Activated CD8-positive, alpha-beta memory T cell treated with anti-CD3 and anti-CD28 coated beads, Interleukin-2, amount 50 U/mL, for 24 hours (primary cell): Measurements from ENCODE around the gene ZNF117.
"Not testable (repeated sequence)": the region's sequence is repeated elsewhere in the genome, so short reads cannot be mapped to it uniquely, and the experiment has no call there.

Experiments
- DNase-seq: peaks from one replicate; pipeline ENCODE4 v3.0.0-alpha.2; 2020; ENCODE audit errors: extremely low read depth

Gene ZNF117

DNA sequence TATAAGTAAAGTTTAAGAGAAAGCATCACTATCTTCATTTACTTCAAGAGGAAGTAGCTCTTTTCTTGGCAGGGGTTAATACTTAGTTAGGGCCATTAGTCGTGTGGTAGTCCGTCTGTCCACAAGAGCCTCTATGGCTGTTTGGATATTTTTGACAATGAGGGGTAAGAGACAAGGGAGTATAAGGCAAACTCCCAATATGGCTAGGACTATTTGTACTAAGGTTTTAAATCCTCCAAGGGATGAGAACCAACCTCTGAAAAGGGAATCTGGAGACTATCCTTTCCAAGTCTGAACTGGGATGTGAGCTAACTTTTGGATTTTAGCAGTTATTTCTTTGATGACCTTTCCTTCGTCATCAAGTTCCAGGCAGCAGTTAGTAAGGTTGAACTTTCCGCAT, at the start of gene ZNF117:
ZNF117 (minus strand) TSS at position 101 of the 400 bp plus-strand sequence.
- DNase-seq, result no peak

DNA sequence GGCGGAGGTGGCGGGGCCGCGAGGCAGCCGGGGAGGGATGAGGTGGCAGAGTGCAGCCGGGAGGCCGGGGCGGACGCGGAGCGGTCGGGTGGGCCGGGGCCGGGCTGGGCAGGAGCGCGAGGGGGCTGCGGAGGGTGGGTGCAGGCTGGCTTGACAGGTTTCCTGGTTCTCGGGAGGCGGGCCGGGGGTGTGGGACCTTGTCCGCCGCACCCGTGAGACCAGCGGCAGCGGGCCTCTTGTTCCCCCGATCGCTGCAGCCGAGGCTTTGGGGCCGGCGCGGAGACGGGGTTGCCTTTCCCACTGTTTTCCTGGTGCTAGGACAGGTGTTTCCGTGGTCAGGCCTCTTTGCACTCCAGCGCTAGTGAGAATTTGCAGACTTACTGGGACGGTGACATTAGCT, 47.9 kb upstream of the ZNF117 start:
- DNase-seq, result not testable (repeated sequence)

DNA sequence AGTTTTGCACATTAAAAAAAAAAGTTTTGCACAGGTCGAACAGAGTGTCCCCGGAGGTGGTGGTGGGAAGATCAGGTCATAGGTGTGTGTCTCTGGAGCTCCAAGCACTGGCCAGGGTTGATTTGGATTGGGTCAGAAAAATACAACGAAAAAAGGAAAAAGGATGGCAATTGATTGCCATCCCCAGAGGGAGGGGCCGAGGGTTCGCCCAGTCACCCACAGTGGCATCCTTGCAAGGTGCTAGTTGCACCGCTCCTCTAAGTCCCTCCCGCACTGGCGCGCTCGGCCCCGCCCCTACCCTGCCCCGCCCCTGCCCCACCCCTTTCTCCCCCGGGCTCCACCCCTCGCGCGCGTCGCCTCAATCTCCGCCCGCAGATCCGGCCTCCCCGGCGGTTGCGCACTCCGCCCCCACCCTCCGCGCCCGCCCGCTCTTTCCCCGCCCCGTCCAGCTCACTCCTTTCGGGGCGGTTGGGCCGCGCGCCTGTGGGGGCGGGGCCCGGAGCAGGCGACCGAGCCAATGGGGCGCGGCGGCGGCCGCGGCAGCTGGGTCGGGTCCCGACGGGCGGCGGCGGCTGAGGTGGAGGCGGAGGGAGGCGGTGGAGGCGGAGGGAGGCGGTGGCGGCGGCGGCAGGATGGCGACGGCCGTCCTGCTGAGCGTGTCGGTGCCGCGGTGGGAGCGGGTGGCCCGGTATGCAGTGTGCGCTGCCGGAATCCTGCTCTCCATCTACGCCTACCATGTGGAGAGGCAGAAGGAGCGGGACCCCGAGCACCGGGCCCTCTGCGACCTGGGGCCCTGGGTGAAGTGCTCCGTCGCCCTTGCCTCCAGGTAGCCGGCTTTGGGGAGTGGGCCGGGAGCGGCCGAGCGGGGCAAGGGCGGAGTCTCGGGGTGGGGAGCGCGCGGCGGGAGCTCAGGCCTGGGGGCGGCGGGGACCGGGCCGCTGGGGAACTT, 47.2 kb upstream of the ZNF117 start:
- peak; percentile 77 for DNase-seq

DNA sequence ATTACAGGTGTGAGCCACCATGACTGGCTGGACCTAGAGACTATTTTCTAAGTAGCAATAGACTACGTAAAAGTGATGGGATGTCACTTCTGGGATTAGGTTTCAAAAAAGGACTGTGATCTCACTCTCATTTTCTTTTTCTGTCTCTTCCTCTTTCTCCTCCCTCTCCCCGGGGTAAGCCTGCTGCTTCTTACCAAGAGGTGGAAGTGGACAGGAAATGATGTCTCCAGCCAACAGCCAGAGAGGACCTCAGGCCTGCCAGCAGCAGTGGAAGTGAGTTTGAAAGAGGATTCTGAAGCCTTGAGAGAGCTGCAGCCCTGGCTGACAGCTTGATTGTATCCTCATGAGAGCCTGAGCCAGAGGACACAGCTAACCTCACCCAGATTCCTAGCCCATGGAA, 45.7 kb upstream of the ZNF117 start:
- DNase-seq, result not testable (repeated sequence)

DNA sequence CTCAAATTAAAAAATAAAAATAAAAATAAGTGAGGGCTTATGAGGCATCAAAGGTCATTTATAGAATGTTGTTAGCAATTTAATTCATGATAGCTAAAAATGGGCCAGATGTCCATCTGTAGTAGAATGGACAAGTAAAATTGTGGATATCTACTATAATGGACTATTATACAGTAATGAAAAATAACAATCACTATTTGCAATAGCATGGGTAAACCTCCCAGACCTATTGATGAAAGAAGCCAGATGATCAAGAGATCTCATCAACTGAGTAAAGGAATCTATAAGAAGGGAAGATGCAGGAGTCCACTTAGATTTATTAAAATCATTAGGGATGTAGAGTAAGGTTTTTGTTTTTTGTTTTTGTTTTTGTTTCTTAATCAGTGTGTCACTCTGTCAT, 44.6 kb upstream of the ZNF117 start:
- not testable (repeated sequence) for DNase-seq

DNA sequence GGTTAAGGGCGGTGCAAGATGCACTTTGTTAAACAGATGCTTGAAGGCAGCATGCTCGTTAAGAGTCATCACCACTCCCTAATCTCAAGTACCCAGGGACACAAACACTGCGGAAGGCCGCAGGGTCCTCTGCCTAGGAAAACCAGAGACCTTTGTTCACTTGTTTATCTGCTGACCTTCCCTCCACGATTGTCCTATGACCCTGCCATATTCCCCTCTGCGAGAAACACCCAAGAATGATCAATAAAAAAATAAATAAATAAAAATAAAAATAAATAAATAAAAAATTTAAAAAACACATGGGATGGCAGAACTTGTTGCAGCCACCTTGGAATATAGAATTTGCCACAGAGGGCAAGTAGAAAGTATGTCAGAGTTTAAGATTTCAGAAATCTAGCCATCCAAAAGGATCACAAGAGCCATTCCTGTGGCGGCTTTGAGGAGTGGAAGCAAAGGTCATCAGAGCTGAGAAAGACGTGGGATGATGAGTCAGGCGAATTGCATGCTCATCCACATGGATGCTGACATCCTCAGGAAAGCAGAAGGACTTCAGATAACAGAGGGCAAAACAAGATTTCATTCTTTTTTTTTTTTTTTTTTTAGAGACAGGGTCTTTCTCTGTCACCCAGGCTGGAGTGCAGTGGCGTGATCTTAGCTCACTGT, 43.4 kb upstream of the ZNF117 start:
- DNase-seq, result not testable (repeated sequence)

DNA sequence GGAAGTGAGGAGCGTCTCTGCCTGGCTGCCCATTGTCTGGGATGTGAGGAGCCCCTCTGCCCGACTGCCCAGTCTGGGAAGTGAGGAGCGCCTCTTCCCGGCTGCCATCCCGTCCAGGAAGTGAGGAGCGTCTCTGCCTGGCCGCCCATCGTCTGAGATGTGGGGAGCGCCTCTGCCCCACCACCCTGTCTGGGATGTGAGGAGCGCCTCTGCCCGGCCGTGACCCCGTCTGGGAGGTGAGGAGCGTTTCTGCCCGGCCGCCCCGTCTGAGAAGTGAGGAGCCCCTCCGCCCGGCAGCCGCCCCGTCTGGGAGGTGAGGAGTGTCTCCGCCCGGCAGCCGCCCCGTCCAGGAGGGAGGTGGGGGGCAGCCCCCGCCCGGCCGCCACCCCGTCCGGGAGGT, 42.6 kb upstream of the ZNF117 start:
- DNase-seq, result not testable (repeated sequence)

DNA sequence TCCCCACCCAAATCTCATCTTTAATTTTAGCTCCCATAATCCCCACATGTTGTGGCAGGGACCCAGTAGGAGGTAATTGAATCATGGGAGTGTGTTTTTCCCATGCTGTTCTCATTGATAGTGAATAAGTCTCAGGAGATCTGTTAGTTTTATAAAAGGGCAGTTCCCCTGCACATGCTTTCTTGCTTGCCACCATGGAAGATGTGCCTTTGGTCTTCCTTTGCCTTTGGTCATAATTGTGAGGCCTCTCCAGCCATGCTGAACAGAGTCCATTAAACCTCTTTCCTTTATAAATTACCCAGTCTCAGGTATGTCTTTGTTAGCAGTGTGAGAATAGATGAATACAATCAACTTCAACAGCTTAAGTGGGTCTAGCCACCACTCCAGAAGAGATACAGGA, 34.2 kb upstream of the ZNF117 start:
- DNase-seq, result not testable (repeated sequence)

DNA sequence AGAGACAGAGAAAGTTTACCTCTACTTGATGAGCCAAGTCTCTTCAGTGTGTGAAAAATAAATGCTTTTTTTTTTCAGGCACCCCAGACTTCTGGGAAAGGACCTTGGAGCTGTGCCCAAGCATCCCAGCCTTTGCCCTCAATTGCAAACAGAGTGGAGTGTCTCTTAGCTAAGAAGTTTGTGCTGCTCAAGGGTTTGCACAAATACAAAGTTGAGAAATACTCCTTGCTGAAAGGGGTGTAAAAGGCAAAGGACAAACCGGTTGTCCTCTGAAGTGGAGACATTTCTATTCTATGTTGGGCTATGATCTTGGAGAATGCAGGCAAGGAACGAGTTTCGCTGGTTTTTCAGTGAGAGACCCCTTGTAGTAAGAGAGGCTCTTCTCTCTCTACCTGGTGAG, 30.1 kb upstream of the ZNF117 start:
- not testable (repeated sequence) for DNase-seq

DNA sequence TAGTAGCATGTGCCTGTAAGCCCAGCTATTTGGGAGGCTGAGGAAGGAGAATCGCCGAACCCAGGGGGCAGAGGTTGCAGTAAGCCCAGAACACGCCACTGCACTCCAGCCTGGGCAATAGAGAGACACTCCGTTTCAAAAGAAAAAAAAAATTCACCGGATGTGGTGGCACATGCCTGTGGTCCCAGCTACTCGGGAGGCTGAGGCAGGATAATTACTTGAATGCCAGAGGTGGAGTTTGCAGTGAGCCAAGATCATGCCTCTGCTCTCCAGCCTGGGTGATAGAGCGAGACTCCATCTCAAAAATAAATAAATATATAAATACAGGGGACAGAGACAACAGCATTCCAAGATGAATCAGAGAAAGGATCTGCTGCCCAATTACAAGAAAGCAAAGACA, 19.0 kb upstream of the ZNF117 start:
- not testable (repeated sequence) for DNase-seq

DNA sequence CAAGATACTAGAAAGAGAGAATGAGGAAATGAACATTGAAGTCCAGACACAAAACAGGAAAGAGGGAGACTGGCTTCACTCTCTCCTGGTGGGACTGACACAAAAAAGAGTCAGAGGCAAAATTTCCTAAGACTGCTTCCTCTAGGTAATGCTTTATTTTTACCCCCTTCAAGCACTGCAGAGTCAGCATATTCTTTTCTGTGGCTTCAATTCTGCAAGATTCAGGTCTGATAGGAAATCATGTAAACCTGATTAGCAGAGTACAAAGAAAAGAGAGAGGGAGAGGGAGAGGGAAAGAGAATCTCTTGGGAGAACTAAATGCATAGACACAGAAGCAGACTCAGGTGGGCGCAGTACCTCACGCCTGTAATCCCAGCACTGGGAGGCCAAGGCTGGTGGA, 18.6 kb upstream of the ZNF117 start:
- DNase-seq, result not testable (repeated sequence)

DNA sequence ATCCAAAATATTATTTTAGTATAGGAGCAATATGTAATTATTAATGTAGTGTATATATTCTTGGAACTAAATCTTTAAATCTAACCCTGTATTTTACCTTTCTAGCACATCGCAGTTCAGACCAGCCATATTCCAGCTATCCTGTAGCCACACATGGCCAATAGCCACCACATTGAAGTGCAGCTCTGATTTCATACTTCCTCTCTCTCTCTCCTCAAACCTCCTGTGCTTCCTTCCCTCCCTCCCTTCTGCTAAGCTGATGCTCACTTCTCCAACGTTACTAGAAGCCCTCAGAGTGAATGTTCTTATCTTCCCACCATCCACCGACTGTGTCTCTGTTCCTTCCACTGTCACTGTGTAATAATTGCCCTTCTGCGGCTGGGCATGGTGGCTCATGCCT, 16.2 kb upstream of the ZNF117 start:
- DNase-seq, result not testable (repeated sequence)

DNA sequence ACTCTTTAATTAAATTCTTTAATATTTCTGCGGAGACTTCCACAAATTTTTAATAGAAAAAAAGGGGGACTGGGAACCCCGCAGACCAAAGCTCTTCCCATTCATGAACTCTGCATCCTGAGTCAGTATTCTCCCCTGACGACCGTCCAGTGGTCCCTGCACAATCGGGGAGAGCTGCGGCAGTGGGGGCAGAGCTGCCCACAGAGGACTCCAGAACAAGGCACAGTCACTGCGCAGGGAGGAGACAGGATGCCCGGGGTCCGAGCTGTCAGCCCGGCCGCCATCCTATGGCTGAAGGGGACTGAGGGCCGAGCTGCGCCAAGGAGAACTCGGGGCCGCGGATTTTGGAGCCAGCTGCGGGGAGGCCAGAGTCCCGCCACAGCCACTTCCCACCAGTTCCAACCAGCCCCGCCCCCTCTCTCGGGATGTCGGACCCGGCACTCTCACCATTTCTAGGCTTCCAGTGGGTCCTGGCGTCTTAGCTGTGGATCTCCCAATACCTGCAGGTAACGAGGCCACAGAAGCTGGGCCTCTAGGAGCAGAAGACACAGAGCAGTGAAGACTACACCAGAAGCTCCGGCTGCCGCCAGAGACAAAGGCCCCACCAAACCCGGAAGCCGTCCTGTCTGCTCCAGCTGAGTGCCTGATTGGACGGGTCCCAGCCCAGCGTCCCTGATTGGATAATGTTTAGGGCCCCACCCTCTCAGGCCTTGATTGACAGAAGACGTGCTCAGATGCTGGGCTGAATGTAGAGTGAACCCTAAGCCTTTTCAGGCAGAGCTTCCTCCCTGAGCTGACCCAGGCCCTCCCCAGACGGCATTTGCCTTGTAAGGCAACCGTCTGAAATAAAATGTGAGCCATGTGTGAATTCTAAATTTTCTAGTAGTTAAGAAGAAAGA, 15.5 kb upstream of the ZNF117 start, which contains the start of gene ERV3-1:
ERV3-1 (minus strand) TSS at position 594 of the 899 bp plus-strand sequence. CDS start 13,661 bp downstream, outside the sequence.
- peak; percentile 89 for DNase-seq

DNA sequence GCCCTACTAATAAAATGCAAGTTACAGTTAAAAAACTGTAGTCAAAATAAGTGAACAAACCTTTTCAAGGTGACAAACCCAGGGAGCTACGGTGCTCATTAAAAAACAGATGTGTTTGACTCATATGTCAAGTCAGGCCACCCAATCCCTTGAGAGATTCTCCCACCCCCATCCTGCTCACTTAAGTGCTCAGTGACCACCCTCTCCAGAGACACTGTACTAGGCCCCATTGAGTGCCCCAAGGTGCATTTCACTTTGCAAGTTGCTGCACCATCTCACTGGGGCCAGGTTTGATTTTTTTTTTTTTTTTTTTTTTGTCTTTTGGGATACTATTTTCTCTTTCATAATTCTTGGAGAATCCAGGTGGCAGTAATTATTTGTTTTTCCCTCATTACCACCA, 13.7 kb upstream of the ZNF117 start:
- no peak for DNase-seq

DNA sequence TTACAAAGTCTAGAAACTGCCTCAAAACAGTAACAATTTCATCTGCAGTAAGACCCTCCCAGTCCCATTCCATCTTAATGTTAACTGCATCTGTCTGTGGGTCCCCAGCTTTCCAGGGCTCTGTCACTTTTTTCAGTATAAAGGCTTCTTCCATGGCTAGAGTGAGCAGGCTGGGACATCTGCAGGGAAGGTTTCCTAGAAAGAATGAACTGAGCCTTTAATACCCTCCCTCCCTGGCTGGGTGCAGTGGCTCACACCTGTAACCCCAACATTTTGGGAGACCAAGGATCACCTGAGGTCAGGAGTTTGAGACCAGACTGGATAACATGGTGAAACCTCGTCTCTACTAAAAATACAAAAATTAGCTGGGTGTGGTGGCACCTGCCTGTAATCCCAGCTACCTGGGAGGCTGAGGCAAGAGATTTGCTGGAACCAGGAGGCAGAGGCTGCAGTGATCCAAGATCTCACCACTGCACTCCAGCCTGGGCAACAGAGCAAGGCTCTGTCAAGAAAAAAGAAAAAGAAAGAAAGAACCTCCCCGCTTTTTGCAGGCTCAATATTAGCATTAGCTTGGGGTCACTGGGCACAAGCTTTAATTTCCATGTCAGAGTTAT, 12.2 kb upstream of the ZNF117 start:
- no peak for DNase-seq

DNA sequence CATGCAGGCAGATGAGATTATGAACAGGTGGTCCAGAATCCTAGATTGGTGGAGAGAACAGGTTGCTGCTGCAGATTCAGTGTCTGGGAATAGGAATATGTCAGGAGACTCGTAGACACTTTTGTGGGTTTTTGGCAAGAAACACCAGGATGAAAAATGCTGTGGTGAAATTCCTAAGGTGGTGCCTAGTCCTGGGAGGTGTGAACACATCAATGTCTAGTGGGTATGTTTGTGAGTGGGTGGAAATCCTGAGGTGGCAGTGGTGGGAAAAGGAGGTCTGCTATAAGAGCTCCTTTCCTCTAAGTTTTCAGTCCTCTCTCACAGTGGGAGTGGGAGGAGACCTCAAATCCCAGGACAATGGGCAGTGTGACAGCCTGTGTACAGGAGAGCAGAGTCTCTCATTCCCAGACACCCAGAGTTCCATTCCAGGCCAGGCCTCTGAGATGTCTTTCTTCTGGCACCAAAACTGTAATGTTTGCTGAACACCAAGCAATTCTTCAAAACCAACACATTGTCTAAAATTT, 10.5 kb upstream of the ZNF117 start:
- DNase-seq, result no peak

DNA sequence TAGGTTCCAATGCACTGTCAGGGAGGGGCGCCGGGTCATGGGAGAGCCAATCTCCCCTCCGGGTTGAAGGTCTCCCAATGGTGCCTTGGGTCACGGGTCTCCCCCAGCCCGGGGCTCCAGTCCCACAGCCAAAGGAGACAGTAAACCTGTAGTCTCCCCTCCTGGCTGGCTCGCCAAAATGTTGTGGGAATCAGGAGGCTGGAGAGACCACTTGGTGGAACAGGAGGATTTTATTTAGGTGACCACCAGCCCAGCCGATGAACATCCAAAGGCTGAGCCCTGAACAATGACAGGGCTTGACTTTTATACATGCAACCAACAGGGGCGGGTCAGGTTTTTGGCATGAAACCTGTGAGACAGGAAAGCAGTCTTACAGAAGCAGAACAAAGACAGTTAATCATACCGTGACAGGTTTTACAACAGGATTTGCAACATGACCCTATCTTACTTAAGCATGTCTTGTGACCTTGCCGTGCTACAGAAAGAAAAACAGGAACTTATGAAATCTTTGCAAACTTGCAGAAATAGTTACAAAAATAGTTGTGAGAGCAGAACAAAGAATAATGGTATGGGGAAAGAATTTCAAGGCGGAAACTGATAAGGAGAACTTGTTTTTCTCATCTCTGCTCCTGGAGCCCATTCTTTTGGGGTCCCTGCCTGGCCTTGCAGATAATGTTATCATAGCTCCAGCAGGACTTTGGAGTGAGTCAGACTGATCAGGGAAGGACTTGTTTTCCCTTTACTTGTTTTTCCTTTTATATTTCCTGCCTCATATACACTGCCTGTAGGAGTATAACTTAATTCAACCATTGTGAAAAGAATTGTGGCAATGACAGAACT, 8.5 kb upstream of the ZNF117 start:
- no peak for DNase-seq

DNA sequence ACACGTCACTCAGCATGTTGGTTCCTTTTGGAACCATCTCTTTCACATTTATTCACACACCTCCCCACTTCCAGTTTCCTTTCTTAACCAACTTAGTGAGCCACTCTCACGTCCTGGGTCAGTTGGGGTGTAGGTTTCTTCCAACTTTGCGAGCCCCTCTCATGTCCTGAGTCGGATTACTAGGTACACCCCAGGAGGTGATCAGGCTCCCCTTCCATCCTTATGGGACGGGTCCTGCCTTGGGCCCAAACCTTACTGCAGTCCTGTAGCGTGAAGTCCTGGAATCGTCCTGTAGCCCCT, 8.0 kb upstream of the ZNF117 start:
- no peak for DNase-seq

DNA sequence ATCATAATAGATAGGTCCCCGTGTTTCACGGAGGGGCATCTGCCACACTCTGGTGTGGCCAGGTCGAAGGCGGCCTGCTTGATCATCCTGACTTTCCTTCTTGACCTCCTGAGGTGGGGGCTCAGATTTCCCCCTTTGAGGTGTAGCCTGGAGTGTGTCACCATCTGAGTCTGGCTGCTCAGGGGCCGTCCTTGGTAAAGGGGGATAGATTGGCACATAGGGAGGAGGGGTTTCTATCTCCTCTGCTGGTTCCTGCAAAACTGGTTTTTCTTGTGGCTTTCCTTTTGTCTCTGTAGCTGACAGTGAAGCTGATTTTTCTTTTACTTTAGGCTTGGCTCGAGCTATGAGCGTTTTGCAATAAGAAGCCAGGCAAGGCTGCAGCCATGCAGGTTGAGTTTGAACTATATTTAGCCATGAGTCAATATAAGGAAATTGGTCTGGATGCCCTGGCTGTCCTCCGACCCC, 7.1 kb upstream of the ZNF117 start:
- no peak for DNase-seq
